ENCODE data around the gene TENM3.

- TF ChIP-seq CTCF (IDR thresholded peaks at IDR 0.05), result no peak
- no peak for TF ChIP-seq POLR2A (IDR thresholded peaks at IDR 0.05)
These were observed 276.3 kb downstream of the TENM3 start for GRCh38 chr4:182519528-182519927.
